Activated T-cell treated with anti-CD3 and anti-CD28 coated beads, Interleukin-2, amount 50 U/mL, for 24 hours (primary cell): Measurements from ENCODE around the gene TYW1.
"Not testable (repeated sequence)": the region's sequence is repeated elsewhere in the genome, so short reads cannot be mapped to it uniquely, and the experiment has no call there.

Experiments
- DNase-seq: peaks from one replicate; pipeline ENCODE4 v3.0.0-alpha.2; 2020
- H3K27ac Mint-ChIP-seq: 2 replicates; pipeline ENCODE4 v1.8.0; 2020; ENCODE audit warnings: mild to moderate bottlenecking, mixed read lengths
- H3K27me3 Mint-ChIP-seq: 2 replicates; pipeline ENCODE4 v1.8.0; 2020; ENCODE audit warnings: mixed read lengths
- H3K36me3 Mint-ChIP-seq: 2 replicates; pipeline ENCODE4 v1.8.0; 2020; ENCODE audit warnings: low read depth, mixed read lengths
- H3K4me1 Mint-ChIP-seq: 2 replicates; pipeline ENCODE4 v1.8.0; 2020; ENCODE audit warnings: low read depth, mixed read lengths
- H3K4me3 Mint-ChIP-seq: 2 replicates; pipeline ENCODE4 v1.8.0; 2020; ENCODE audit warnings: mild to moderate bottlenecking, moderate library complexity, mixed read lengths
- H3K9me3 Mint-ChIP-seq: 2 replicates; pipeline ENCODE4 v1.8.0; 2020; ENCODE audit warnings: mixed read lengths

TYW1 gene

DNA sequence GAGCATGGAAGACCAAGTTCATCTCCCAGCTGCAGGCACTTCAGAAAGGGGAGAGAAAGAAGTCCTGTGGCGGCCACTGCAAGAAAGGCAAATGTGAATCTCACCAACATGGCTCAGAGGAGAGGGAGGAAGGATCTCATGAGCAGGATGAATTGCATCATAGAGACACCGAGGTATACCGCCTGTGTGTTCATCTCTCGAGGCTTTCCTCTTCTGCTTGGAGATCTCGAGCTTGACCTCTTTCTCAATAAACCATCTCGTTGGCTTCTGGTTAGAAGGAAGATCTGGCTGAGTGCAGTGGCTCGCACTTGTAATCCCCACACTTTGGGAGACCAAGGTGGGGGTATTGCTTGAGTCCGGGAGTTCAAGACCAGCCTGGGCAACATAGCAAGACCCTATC, 21.3 kb downstream of the TYW1 start:
- H3K4me1 Mint-ChIP-seq, H3K27ac Mint-ChIP-seq, H3K27me3 Mint-ChIP-seq, DNase-seq, H3K9me3 Mint-ChIP-seq, H3K4me3 Mint-ChIP-seq: not testable (repeated sequence)
- peaks cover 92% of the 10 kb centered on the region for H3K36me3 Mint-ChIP-seq

DNA sequence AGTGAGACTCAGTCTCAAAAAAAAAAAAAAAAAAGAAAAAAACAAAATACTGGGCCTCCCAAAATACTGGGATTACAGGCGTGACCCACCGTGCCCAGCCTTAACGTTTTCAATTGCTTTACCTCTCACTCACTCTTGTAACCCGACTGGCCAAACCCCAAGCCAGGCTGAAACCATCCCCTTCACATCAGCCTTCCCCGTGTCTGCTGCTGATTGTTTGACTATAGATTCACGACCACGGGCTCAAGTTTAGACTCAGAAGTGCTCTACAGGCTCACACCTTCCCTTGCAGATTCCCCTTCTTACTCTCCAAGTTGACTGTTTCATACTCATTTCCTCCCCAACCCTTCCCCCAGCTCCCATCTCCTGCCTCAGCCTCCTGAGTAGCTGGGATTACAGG, 22.3 kb downstream of the TYW1 start:
- Mint-ChIP-seq H3K4me3 (no peak overlapping the region), H3K4me1 (peaks cover 7% of the 10 kb centered on the region), H3K27ac (peak overlapping the region; percentile 66), H3K9me3 (no peaks in the 10 kb centered on the region), H3K36me3 (peaks cover 90% of the 10 kb centered on the region), H3K27me3 (no peaks in the 10 kb centered on the region)
- no peak for DNase-seq

DNA sequence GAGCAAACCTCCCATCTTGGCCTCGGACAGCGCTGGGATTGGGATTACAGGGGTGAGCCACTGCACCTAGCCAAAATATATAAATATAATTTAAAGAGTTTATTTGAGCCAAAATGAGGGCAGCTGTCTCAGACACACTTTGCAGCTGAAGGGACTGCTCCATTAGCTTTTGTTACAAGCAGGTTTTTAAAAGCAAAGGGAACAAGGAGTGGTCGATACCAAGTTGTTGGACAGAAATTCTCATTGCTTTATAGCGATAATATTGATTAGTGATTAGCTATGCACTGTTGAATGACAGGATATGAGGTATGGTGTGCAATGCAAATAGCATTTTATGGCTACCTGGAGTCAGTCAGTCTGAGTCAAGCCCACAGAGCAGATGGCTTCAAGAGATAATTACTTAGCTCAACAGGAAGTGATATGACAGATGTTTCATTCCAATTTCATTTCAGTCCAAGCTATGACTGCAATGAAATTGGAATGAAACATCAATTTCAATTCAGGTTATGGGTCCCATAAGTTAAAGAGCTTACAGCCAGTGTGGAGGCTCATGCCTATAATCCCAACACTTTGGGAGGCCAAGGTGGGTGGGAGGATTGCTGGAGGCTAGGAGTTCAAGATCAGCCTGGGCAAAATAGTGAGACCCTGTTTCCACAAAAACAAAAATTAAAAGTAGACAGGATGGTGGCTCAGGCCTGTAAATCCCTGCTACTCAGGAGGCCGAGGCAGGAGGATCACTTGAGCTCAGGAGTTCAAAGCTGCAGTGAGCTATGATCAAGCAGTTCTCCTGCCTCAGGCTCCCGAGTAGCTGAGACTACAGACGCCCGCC, 23.1 kb downstream of the TYW1 start:
- DNase-seq = no peak
- H3K9me3 Mint-ChIP-seq = no peaks in the 10 kb centered on the region
- H3K4me3 Mint-ChIP-seq = no peak overlapping the region
- peaks cover 7% of the 10 kb centered on the region for H3K4me1 Mint-ChIP-seq
- peaks cover 91% of the 10 kb centered on the region for H3K36me3 Mint-ChIP-seq
- peak overlapping the region; percentile 64 for H3K27ac Mint-ChIP-seq
- H3K27me3 Mint-ChIP-seq = no peaks in the 10 kb centered on the region

DNA sequence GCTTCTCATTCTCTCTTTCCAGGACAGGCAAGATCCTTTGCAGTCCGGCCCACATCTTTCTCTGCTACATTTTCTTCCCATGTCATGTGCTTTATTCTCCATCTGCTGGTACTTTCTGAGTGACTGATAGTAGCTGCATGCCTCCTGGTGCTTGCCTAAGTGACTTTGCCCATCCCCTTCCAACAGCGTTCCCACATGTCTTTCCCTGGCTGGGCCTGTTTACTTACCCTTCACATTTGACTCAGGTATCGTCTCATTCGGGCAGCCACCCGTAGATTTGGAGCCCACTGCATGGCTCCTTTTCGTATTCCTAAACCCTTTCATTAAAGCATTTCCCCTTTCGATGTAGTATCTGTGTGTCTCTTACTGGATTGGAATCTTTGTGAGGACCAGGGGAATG, 24.6 kb downstream of the TYW1 start:
- H3K27ac Mint-ChIP-seq = no peak overlapping the region
- H3K36me3 Mint-ChIP-seq = peaks cover 91% of the 10 kb centered on the region
- H3K27me3 Mint-ChIP-seq = no peaks in the 10 kb centered on the region
- DNase-seq = no peak
- no peaks in the 10 kb centered on the region for H3K9me3 Mint-ChIP-seq
- no peak overlapping the region for H3K4me3 Mint-ChIP-seq
- peaks cover 7% of the 10 kb centered on the region for H3K4me1 Mint-ChIP-seq

DNA sequence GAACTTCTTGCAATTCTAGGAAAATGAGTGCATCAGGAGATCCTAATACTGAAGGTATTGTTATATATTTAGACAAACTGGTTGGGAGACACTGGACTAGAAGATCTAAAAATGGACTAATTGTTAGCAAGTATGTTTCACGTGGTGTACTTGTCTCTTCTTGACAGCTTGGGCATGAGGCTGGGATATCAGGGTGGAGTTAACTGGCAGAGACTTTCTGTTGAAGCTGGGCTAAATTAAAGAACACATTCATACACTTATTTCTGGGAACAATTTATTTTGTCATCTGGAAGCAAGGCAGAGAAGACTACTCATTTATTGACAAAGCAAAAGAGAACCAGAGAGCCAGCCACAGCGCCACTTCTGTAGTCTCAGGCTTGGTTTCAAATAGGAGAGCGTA, 25.9 kb downstream of the TYW1 start:
- no peaks in the 10 kb centered on the region for H3K9me3 Mint-ChIP-seq
- peaks cover 92% of the 10 kb centered on the region for H3K36me3 Mint-ChIP-seq
- DNase-seq = no peak
- peaks cover 7% of the 10 kb centered on the region for H3K4me1 Mint-ChIP-seq
- H3K27ac Mint-ChIP-seq = peak overlapping the region; percentile 12
- no peaks in the 10 kb centered on the region for H3K27me3 Mint-ChIP-seq
- H3K4me3 Mint-ChIP-seq = no peak overlapping the region

DNA sequence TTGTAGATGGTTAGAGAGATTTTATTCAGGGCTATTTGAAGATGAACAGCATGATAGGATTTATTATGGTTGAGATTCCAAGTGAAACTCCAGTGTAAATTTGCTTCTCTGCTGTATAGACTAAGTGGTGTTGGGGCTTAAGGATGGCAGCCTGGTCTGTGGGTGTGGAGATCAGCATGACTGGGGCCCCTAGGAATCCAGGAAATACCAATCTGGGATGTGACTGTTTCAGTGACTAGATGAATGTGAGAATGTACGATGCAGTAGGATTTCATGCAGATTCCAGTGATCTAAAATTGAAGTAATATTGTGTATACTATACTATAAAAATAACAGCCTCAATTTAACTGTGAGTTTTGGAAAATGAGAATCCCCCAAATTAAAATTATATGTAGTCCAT, 28.8 kb downstream of the TYW1 start:
- not testable (repeated sequence) for H3K27me3 Mint-ChIP-seq, H3K4me1 Mint-ChIP-seq, H3K4me3 Mint-ChIP-seq, H3K9me3 Mint-ChIP-seq, DNase-seq
- peak overlapping the region; percentile 19 for H3K27ac Mint-ChIP-seq
- H3K36me3 Mint-ChIP-seq = peaks cover 92% of the 10 kb centered on the region

DNA sequence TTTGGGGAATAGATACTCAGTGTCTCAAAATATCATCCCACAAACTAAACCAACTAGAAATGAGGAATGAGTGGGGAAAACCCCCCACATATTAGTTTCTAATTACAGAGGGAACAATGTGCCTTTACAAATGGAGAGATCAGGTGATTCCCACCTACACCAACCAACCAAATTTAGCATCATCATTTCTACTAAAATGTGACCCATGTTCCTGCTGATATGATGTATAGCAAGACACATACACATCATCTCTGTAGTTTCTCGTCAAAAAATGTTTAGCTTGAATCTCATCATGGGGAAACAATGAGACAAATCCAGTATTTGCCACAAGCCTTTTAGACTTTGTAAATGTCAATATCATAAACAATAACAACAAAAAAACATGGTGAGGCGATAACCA, 35.1 kb downstream of the TYW1 start:
- H3K9me3 Mint-ChIP-seq, H3K27me3 Mint-ChIP-seq, H3K4me1 Mint-ChIP-seq: not testable (repeated sequence)

DNA sequence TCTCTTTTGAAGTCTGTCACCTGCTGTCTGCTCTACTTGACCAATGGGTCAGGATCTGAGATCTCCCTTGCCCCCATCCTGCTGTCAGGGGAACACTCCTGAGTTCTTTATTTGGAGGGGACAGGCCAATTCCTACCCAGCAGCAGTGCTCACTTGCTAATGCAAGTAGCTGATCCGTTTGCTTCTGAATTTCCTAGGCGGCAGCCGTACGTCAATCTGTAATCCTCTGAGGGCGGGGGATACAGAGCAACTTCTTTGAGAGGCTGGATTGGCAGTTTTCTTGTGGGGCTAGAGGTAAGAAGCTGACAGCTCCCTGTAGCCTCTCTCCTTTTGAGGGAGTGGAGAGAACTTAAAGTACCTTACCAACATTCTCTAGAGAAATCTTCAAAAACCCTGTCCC, 36.6 kb downstream of the TYW1 start:
- Mint-ChIP-seq H3K27me3 (no peaks in the 10 kb centered on the region), H3K27ac (peak overlapping the region; percentile 71), H3K4me1 (no peaks in the 10 kb centered on the region), H3K9me3 (peaks cover 9% of the 10 kb centered on the region), H3K36me3 (peaks cover 64% of the 10 kb centered on the region), H3K4me3 (no peak overlapping the region)
- no peak for DNase-seq

More for the DNA sequence above, 35.1 kb downstream of the TYW1 start:
- H3K4me3 Mint-ChIP-seq, DNase-seq, H3K27ac Mint-ChIP-seq: not testable (repeated sequence)
- peaks cover 78% of the 10 kb centered on the region for H3K36me3 Mint-ChIP-seq

DNA sequence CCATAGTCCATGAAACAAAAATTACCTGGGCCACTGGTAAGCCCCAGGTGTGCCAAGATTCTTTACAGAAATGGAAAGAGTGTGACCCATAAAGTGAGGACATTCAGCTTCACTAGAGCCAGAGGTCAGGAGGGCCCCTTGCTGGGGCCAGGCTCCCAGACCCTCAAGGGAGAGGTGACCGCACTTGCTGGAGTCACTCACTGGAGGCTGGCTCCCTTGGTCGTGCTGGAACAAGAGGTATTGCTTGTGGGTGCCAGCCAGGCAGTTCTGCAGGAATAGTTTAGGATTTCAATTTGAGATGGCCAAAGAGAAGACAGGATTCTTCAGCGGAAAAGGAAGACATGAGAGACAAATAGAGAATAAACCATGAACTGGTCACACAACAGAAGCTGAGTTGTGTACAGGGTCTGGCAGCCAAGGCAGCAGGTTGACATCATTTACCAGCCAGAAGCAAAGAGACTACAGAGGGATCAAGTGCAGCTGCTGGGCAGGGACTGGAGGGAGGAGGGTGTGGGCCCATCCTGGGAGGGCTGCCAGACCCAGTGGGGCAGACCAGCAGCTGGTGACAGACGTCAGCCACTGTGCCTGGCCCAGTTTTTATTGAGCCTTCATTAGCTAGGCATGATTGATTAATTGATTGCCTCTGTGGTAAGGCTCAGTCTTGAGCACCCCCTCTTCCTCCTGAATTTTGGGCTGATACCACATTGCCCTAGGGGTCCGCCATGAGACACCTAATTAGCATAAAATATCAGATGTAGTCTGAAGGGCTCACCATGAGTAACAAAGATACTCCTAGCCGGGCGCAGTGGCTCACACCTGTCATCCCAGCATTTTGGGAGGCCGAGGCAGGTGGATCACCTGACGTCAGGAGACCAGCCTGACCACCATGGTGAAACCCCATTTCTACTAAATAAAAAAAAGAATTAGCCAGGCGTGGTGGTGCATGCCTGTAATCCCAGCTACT, 40.1 kb downstream of the TYW1 start:
- H3K4me3 Mint-ChIP-seq, H3K9me3 Mint-ChIP-seq, H3K4me1 Mint-ChIP-seq, H3K27me3 Mint-ChIP-seq, H3K27ac Mint-ChIP-seq, DNase-seq: not testable (repeated sequence)
- peaks cover 53% of the 10 kb centered on the region for H3K36me3 Mint-ChIP-seq

DNA sequence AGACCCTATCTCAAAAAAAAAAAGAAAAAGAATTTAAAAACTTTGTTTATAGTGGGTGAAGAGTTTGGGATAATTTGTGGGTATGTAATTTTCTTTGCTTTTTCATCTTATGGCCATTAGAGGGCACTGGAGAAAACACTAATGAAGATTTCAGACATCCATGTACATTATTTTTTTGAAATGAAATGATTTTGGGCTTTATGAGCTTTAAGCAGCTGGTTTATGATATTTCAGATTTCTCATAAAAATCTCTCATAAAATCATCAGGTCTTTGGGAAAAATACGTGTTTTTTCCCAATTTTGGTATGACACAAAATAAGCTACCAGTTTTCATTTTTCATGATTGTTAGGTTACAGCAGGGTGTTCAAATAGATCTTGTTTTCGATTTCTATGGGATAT, 44.2 kb downstream of the TYW1 start:
- not testable (repeated sequence) for H3K4me1 Mint-ChIP-seq, H3K4me3 Mint-ChIP-seq, H3K9me3 Mint-ChIP-seq, H3K27me3 Mint-ChIP-seq, DNase-seq, H3K27ac Mint-ChIP-seq
- H3K36me3 Mint-ChIP-seq = peaks cover 42% of the 10 kb centered on the region

DNA sequence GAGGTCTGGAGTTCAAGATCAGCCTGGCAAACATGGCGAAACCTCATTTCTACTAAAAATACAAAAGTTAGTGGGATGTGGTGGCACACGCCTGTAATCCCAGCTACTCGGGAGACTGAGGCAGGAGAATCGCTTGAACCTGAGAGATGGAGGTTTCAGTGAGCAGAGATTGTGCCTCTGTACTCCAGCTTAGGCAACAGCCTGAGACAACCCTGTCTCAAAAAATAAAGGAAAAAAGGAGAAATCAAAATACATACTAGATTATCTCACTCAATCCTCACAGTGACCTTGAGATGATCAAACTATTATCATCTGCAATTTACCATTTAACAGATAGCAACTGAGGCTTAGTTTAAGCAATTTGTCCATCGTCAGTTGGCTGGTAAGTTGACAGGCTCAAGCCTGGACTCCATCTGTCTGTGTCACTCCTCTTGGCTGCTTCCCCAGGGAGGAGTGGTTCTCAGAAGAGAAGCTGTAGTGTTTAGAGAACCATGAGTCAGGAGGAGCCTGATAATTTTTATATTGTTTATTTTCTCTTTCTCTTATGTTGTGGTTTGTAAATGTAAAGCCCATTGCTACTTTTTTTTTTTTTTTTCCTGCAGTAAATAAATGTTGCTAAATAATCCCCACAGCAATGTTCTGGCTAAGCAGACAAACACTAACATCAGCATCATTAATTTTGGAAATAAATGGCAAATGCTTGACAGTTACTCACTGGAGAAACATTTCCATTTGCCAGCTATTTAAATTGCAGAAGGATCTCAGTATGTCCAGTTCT, 46.3 kb downstream of the TYW1 start:
- not testable (repeated sequence) for H3K4me3 Mint-ChIP-seq, H3K9me3 Mint-ChIP-seq, H3K27ac Mint-ChIP-seq, DNase-seq, H3K27me3 Mint-ChIP-seq
- Mint-ChIP-seq H3K4me1 (peaks cover 12% of the 10 kb centered on the region), H3K36me3 (peaks cover 43% of the 10 kb centered on the region)

DNA sequence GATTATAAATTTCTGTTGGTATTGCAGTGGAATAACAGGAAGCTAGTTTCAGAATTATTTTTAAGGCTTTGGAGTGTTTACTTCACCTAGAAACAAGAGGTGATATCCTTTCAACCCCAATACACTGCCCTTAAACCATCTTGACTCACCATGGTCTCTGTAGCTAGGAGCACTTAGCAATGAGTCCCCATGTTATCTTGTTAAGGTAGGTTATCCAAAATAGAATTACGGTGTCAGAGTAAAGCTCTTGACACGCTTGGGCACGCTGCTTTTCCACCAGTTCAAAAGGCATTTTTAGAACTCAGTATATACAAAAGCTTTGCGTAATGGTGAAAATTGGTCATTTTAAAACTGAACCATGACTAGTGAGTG, 46.9 kb downstream of the TYW1 start:
- DNase-seq, H3K4me3 Mint-ChIP-seq, H3K27me3 Mint-ChIP-seq, H3K9me3 Mint-ChIP-seq, H3K27ac Mint-ChIP-seq: not testable (repeated sequence)
- Mint-ChIP-seq H3K36me3 (peaks cover 46% of the 10 kb centered on the region), H3K4me1 (peaks cover 12% of the 10 kb centered on the region)

DNA sequence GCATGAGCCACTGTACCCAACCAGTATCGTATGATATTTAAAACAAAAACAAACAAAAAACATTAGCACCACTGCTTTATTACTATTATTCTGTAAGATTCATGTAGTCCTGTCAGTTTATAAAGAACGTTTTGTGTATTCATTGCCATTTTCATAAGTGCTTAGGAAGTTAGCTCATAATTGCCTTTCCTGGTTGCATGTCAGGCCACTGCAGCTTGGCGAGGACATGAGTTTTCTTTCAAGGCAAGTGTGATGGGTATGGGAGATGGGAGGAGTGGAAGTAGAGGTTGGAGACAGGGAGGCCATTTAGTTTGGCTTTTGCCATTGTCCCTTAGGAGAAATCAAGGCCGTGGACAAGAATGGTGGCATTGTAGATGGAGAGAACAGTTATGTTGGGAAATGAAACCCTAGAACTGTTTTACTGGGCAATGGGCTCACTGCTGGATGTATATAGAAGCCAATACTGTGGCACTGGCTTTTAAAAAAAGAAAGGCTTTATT, 48.9 kb downstream of the TYW1 start:
- Mint-ChIP-seq H3K27me3 (no peaks in the 10 kb centered on the region), H3K4me3 (no peak overlapping the region), H3K36me3 (peaks cover 58% of the 10 kb centered on the region), H3K4me1 (peaks cover 12% of the 10 kb centered on the region), H3K27ac (peak overlapping the region; percentile 39), H3K9me3 (no peaks in the 10 kb centered on the region)
- no peak for DNase-seq

DNA sequence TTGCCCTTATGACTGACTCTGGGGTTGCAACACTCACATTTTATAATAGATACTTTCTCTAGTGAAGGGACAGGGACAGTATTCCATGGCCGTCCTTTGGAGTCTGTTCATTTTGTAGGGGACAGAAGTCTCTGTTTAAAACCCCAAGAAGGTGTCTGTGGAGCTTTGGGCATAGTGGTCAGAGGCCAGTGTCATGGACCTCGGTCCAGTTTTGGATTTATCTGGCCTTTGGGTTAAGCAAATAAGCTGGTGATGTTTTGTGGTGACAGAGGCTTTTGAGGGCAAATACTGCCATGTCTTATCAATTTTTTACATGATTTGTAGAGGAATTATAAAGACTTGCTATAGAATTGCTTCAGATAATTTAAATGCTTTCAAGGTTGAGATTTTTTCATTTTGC, 50.2 kb downstream of the TYW1 start:
- not testable (repeated sequence) for H3K27me3 Mint-ChIP-seq, DNase-seq, H3K27ac Mint-ChIP-seq, H3K4me3 Mint-ChIP-seq, H3K9me3 Mint-ChIP-seq
- peaks cover 63% of the 10 kb centered on the region for H3K36me3 Mint-ChIP-seq
- peaks cover 13% of the 10 kb centered on the region for H3K4me1 Mint-ChIP-seq
